Endothelial cell of umbilical vein (primary cell): ENCODE data around the gene GMCL2. TPM values are rescaled to one million over a fixed set of nuclear protein-coding genes. Genes with fewer than 3 reads are reported as not detected.

Experiments
- BruUV-seq: library from RNA; stranded (reverse); fragments of 400-500 nt; replicated peaks from 2 replicates; lab custom pipeline; 2021; lab: Mats Ljungman, UMichigan
- CTCF ChIA-PET: fragments of 300-600, 350-600 bp; sonication (Branson Sonifier 250); formaldehyde crosslinking; loops from one replicate; lab custom pipeline; 2021; ENCODE audit warnings: antibody characterized with exemption, inconsistent platforms; lab: Charles Lee
- POLR2A ChIA-PET: fragments of 300-600, 350-600 bp; sonication (Branson Sonifier 250); formaldehyde crosslinking; loops from one replicate; lab custom pipeline; 2021; ENCODE audit warnings: antibody characterized with exemption, inconsistent platforms; lab: Charles Lee
- DNase-seq: peaks from one replicate; pipeline ENCODE4 v3.0.0-alpha.2; 2011; ENCODE audit warnings: low read depth, low spot score
- FAIRE-seq: peaks from 2 replicates; lab custom pipeline; 2011; peaks lifted over from hg19 to GRCh38; lab: Jason Lieb, UNC
- H2AFZ ChIP-seq: 2 replicates; pipeline ENCODE4 v1.6.0; 2012; ENCODE audit warnings: low read depth, low read length, control low read depth, inconsistent platforms
- H3K27ac ChIP-seq: 2 replicates; pipeline ENCODE4 v1.5.1; 2011; ENCODE audit warnings: low read depth, mild to moderate bottlenecking, control low read depth, low read length, moderate library complexity; ENCODE audit not compliant: insufficient read depth
- H3K27me3 ChIP-seq, 2 experiments: 2 replicates each; pipeline versions ENCODE4 v1.6.0 to v1.6.1; 2011; ENCODE audit warnings: low read length in 2 of 2, mixed read lengths in 1 of 2; ENCODE audit not compliant: control insufficient read depth in 2 of 2, insufficient read depth in 2 of 2
- H3K36me3 ChIP-seq, 2 experiments: 2 replicates in 1 of 2; 3 replicates in 1 of 2; pipeline ENCODE4 v1.5.1; 2011; ENCODE audit warnings: low read length in 2 of 2, mild to moderate bottlenecking in 1 of 2, moderate library complexity in 1 of 2; ENCODE audit not compliant: control insufficient read depth in 2 of 2, insufficient read depth in 2 of 2; ENCODE audit errors: extremely low read depth in 1 of 2
- H3K4me1 ChIP-seq: 3 replicates; pipeline ENCODE4 v1.5.1; 2011; ENCODE audit warnings: mild to moderate bottlenecking, low read length; ENCODE audit not compliant: control insufficient read depth, insufficient read depth; ENCODE audit errors: extremely low read depth
- H3K4me2 ChIP-seq: 2 replicates; pipeline ENCODE4 v1.6.1; 2011; ENCODE audit warnings: low read length, control low read depth, mixed read lengths; ENCODE audit not compliant: insufficient read depth
- H3K4me3 ChIP-seq, 3 experiments: fragments of 200-600 bp in 1 of 3; sonication (generic), shearing (Covaris generic) in 1 of 3; replicated peaks in 1 of 3; 2 replicates each; pipeline ENCODE4 v1.5.1; 2011 to 2016; ENCODE audit warnings: control low read depth in 3 of 3, low read length in 3 of 3, mild to moderate bottlenecking in 2 of 3, inconsistent platforms in 1 of 3, low read depth in 1 of 3, moderate library complexity in 1 of 3; ENCODE audit not compliant: insufficient read depth in 1 of 3
- H3K79me2 ChIP-seq: 2 replicates; pipeline ENCODE4 v1.6.0; 2012; ENCODE audit warnings: low read length, inconsistent platforms; ENCODE audit not compliant: control insufficient read depth, insufficient read depth
- H3K9ac ChIP-seq: replicated peaks from 2 replicates; pipeline ENCODE3; 2011; ENCODE audit warnings: low read length, control low read depth; ENCODE audit not compliant: insufficient read depth; ENCODE audit errors: extremely low read depth
- H3K9me1 ChIP-seq: replicated peaks from 3 replicates; pipeline ENCODE4 v1.6.0; 2011; ENCODE audit warnings: mild to moderate bottlenecking, low read length; ENCODE audit not compliant: control insufficient read depth, insufficient read depth; ENCODE audit errors: extremely low read depth
- H3K9me3 ChIP-seq: replicated peaks from 2 replicates; pipeline ENCODE4 v1.5.1; 2012; ENCODE audit warnings: low read length, inconsistent platforms; ENCODE audit not compliant: control insufficient read depth, insufficient read depth
- H4K20me1 ChIP-seq: replicated peaks from 2 replicates; pipeline ENCODE3; 2011; ENCODE audit warnings: mild to moderate bottlenecking, low read length; ENCODE audit not compliant: control insufficient read depth, insufficient read depth; ENCODE audit errors: extremely low read depth
- CTCF ChIP-seq, 2 donors: IDR thresholded peaks; 1 replicate in 1 of 2; 2 replicates in 1 of 2; pipeline ENCODE4 v1.5.1; 2011; ENCODE audit warnings: low read length in 2 of 2, mild to moderate bottlenecking in 2 of 2, moderate library complexity in 2 of 2, control low read depth in 1 of 2, inconsistent platforms in 1 of 2, low read depth in 1 of 2; ENCODE audit not compliant: insufficient read depth in 1 of 2; ENCODE audit errors: extremely low read depth in 1 of 2
- EZH2 ChIP-seq: IDR thresholded peaks from 2 replicates; pipeline ENCODE4 v1.6.1; 2012; ENCODE audit warnings: borderline replicate concordance, low read depth, mild to moderate bottlenecking, moderate library complexity, low read length, inconsistent platforms; ENCODE audit not compliant: severe bottlenecking
- FOS ChIP-seq: IDR thresholded peaks from 2 replicates; pipeline ENCODE4 v1.6.1; 2011; ENCODE audit warnings: mild to moderate bottlenecking, low read length, moderate library complexity, borderline replicate concordance; ENCODE audit not compliant: insufficient read depth
- GATA2 ChIP-seq: IDR thresholded peaks from 2 replicates; pipeline ENCODE4 v1.7.0; 2011; ENCODE audit warnings: low read depth, mild to moderate bottlenecking, moderate library complexity, mixed read lengths, low read length; ENCODE audit not compliant: insufficient read length, insufficient read depth
- JUN ChIP-seq: IDR thresholded peaks from 2 replicates; pipeline ENCODE4 v1.6.1; 2011; ENCODE audit warnings: borderline replicate concordance, low read depth; ENCODE audit not compliant: insufficient read length, insufficient read depth
- MAX ChIP-seq: IDR thresholded peaks from 2 replicates; pipeline ENCODE4 v1.6.1; 2011; ENCODE audit not compliant: insufficient read depth, insufficient read length
- MYC ChIP-seq: IDR thresholded peaks from one replicate; pipeline ENCODE4 v1.6.1; 2011; ENCODE audit warnings: mild to moderate bottlenecking, low read depth, low read length
- POLR2A ChIP-seq: IDR thresholded peaks from 2 replicates; pipeline ENCODE4 v1.6.1; 2012; ENCODE audit warnings: low read depth, mild to moderate bottlenecking, control low read depth, low read length
- POLR2AphosphoS5 ChIP-seq: IDR thresholded peaks from 2 replicates; pipeline ENCODE4 v1.6.1; 2012; ENCODE audit warnings: low read depth, mild to moderate bottlenecking, control low read depth, low read length, moderate library complexity; ENCODE audit not compliant: insufficient read depth
- dilution Hi-C: fragments of 300-500 bp; cut with MboI; formaldehyde crosslinking; loops from one replicate; pipeline ENCODE4 v1.15.0; 2019; ENCODE audit warnings: low sequenced_read_pairs; ENCODE audit not compliant: extremely low pct_ligation_motif_present
- intact Hi-C: fragments of 100-400 bp; cut with micrococcal nuclease; formaldehyde crosslinking; loops from one replicate; pipeline ENCODE4 v1.10.0; 2022
- polyA plus RNA-seq, 4 experiments: library from polyadenylated mRNA; depleted of rRNA in 3 of 4; stranded (reverse) in 3 of 4; unstranded in 1 of 4; fragments of >200 nt; gene quantifications; 2 replicates each; pipeline versions ENCODE4 v1.2.1 to v1.2.3, GENCODE V29; 2011 to 2012; ENCODE audit warnings: missing spikeins in 1 of 4
- total RNA-seq: library from RNA; stranded (reverse); gene quantifications from 2 replicates; pipeline ENCODE4 v1.2.3, GENCODE V29; 2021

The GMCL2 gene
- total and polyA plus RNA-seq, 2 donors (not counting 3 experiments of a cell fraction or from before 2014, with no cell fraction given): not detected

GRCh38 chr5:178137991-178138390 lies 49.2 kb downstream of the GMCL2 start:
- Histone ChIP-seq H3K79me2 (no peaks in the 10 kb centered on the region), H3K36me3 (peaks cover 0 to 21% of the 10 kb centered on the region in 2 experiments), H3K27me3 (no peaks in the 10 kb centered on the region), H3K9me1 (no peaks in the 10 kb centered on the region), H3K4me1 (no peaks in the 10 kb centered on the region), H3K4me2 (no peak overlapping the region), H2AFZ (no peak overlapping the region), H3K9me3 (no peaks in the 10 kb centered on the region), H3K27ac (no peak overlapping the region), H4K20me1 (no peaks in the 10 kb centered on the region), H3K4me3 (no peak overlapping the region), H3K9ac (no peak overlapping the region)
- intact Hi-C loops (no loop called here), dilution Hi-C loops (no loop called here)
- BruUV-seq: no TSS peak
- CTCF ChIA-PET: interaction anchor here (1.0 to 2.9 kb wide), 3 partner anchors 16 to 62 kb away, joined by 3 to 18 read pairs (median 4); partner anchors contain the start of gene NHP2
- FAIRE-seq (no peak), DNase-seq (no peak)
- no peak for TF ChIP-seq POLR2AphosphoS5
- TF ChIP-seq MAX: no peak
- TF ChIP-seq JUN: no peak
- no peak for TF ChIP-seq POLR2A
- no peak for TF ChIP-seq EZH2
- TF ChIP-seq FOS: no peak
- TF ChIP-seq MYC: no peak
- no peak for TF ChIP-seq GATA2
- no peak for TF ChIP-seq CTCF (IDR thresholded peaks at IDR 0.05; ENCODE audit: extremely low read depth in 1 of 2, insufficient read depth in 1 of 2, low read depth in 1 of 2, low read length in 2 of 2)
- POLR2A ChIA-PET: no interaction called here
